ENCODE results near the gene NFATC2IP. TPM values are rescaled to one million over a fixed set of nuclear protein-coding genes. Genes with fewer than 3 reads are reported as not detected.

Gene NFATC2IP
- total and polyA plus RNA-seq, 2 of the 8 experiments (the other 6 are each of a cell fraction or from before 2014, with no cell fraction given), result 54.4 to 71.5 TPM

DNA sequence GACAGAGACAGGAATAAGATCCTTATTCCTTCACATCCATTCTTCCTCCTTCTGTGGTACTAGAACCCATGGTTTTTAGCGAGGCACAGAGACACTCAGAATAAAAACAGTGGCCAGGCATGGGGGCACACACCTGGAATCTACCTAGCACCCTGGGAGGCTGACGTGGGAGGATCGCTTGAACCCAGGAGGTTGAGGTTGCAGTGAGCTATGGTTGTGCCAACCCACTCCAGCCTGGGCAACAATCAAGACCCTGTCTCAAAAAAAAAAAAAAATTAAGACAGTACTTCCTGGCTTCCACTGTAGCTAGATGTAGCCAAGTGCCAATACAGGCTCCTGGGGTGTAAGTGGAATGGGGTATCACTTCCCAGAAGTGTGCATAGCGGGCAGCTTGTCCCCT lies 16.4 kb downstream of the NFATC2IP start:
- Histone ChIP-seq H3K23ac (ENCODE audit: insufficient read length) (no peak overlapping the region), H2BK15ac (ENCODE audit: low read length) (no peak overlapping the region), H3K79me2 (ENCODE audit: control insufficient read depth in 1 of 2, insufficient read depth in 2 of 2, low read length in 2 of 2) (no peaks in the 10 kb centered on the region), H4K91ac (replicated peaks; ENCODE audit: insufficient read length, low read length) (no peak overlapping the region), H2BK12ac (ENCODE audit: low read depth, low read length) (no peak overlapping the region), H2BK20ac (ENCODE audit: low read length) (no peak overlapping the region), H3K14ac (ENCODE audit: insufficient read length) (no peak overlapping the region), H4K5ac (ENCODE audit: insufficient read length, low read depth, low read length) (no peak overlapping the region), H4K20me1 (replicated peaks in 1 of 2; ENCODE audit: control insufficient read depth in 1 of 2, insufficient read depth in 2 of 2, low read length in 2 of 2) (peaks cover 0 to 6% of the 10 kb centered on the region in 2 experiments), H3K79me1 (ENCODE audit: low read depth, low read length) (no peaks in the 10 kb centered on the region; the same call in 1 of the 2 replicates), H3K4me1 (replicated peaks in 1 of 4; ENCODE audit: control insufficient read depth in 3 of 4, insufficient read depth in 4 of 4, low read length in 3 of 4) (no peaks in the 10 kb centered on the region), H3K23me2 (ENCODE audit: low read depth, low read length) (no peaks in the 10 kb centered on the region), H3K9ac (replicated peaks in 1 of 4; ENCODE audit: extremely low read depth in 1 of 4, low read depth in 3 of 4, low read length in 3 of 4) (no peak overlapping the region), H3K56ac (replicated peaks; ENCODE audit: insufficient read length, low read depth, low read length) (no peak overlapping the region), H3K9me3 (ENCODE audit: insufficient read depth in 2 of 2, low read depth in 1 of 2, low read length in 1 of 2) (no peaks in the 10 kb centered on the region), H3K4ac (replicated peaks; ENCODE audit: insufficient read length, low read depth, low read length) (no peak overlapping the region), H3K36me3 (ENCODE audit: control insufficient read depth in 2 of 4, insufficient read depth in 4 of 4, low read length in 3 of 4) (peaks cover 11 to 30% (median 23%) of the 10 kb centered on the region in 4 experiments), H3K18ac (ENCODE audit: extremely low read depth, low read length) (no peak overlapping the region), H2AK5ac (ENCODE audit: low read depth, low read length) (no peak overlapping the region), H3K4me2 (ENCODE audit: insufficient read depth in 1 of 2, low read depth in 2 of 2, low read length in 2 of 2) (no peak overlapping the region), H3K27ac (ENCODE audit: low read depth, low read length) (no peak overlapping the region), H2BK120ac (replicated peaks; ENCODE audit: low read depth, low read length) (no peak overlapping the region), H2AFZ (ENCODE audit: low read length) (no peak overlapping the region), H4K8ac (ENCODE audit: extremely low read depth, insufficient read depth, low read length) (peak overlapping the region; percentile 25; the same call in 1 of the 2 replicates), H2BK5ac (ENCODE audit: low read depth, low read length) (no peak overlapping the region), H3K27me3 (replicated peaks in 1 of 4; ENCODE audit: control insufficient read depth in 3 of 4, extremely low read depth in 1 of 4, insufficient read depth in 3 of 4, low read length in 3 of 4) (no peaks in the 10 kb centered on the region), H3K4me3 (ENCODE audit: extremely low read depth in 1 of 4, insufficient read depth in 2 of 4, low read depth in 3 of 4, low read length in 4 of 4) (no peak overlapping the region)
- no peak for TF ChIP-seq BRCA1 (IDR thresholded peaks at IDR 0.05; ENCODE audit: low read depth, low read length)
- TF ChIP-seq, protein P1, sequence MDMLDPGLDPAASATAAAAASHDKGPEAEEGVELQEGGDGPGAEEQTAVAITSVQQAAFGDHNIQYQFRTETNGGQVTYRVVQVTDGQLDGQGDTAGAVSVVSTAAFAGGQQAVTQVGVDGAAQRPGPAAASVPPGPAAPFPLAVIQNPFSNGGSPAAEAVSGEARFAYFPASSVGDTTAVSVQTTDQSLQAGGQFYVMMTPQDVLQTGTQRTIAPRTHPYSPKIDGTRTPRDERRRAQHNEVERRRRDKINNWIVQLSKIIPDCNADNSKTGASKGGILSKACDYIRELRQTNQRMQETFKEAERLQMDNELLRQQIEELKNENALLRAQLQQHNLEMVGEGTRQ (IDR thresholded peaks at IDR 0.05; ENCODE audit: low read length), result no peak
- no peak for TF ChIP-seq GTF2F1 (IDR thresholded peaks at IDR 0.05; ENCODE audit: borderline replicate concordance, low read depth, low read length)
- TF ChIP-seq CEBPB (IDR thresholded peaks at IDR 0.05; ENCODE audit: low read depth, low read length), result no peak
- TF ChIP-seq CHD2 (IDR thresholded peaks at IDR 0.05; ENCODE audit: low read length), result no peak
- no peak for TF ChIP-seq YY1 (IDR thresholded peaks at IDR 0.05; ENCODE audit: low read depth, low read length)
- CTCF ChIA-PET (ENCODE audit: partially characterized antibody), result interaction anchor here (3.3 kb wide), 1 partner anchor 14 kb away, joined by 13 read pairs; no protein-coding TSS in a partner anchor
- FAIRE-seq (no peak), DNase-seq (ENCODE audit: low read depth in 1 of 2, low spot score in 2 of 2) (no peak)
- POLR2A ChIA-PET (ENCODE audit: partially characterized antibody), result interaction anchor here (0.6 to 2.1 kb wide), 4 partner anchors 8 to 131 kb away, joined by 3 to 10 read pairs (median 4); no protein-coding TSS in a partner anchor
- 83% methylated on average over 4 of the region's 4 CpGs; no CpG with 5 or more reads in 1 of the 2 experiments for WGBS, 2 experiments (ENCODE audit: extremely low coverage in 1 of 2, insufficient coverage in 1 of 2, insufficient read length in 1 of 2, insufficient replicate concordance in 2 of 2, low coverage in 1 of 2, low lambda C conversion rate in 2 of 2, missing lambda C conversion rate in 1 of 2)

Measured in H1 (cell line).